C4-2B (cell line): ENCODE results near the gene YLPM1.

Experiments
- ZFX ChIP-seq: fragments of 450-650 bp; IDR thresholded peaks from 2 replicates; pipeline ENCODE4 v1.6.1; 2017
- TF ChIP-seq, protein P1 (sequence below): fragments of 450-650 bp; conservative IDR thresholded peaks from 2 replicates; pipeline ENCODE4 v1.5.1; 2017; ENCODE audit warnings: mild to moderate bottlenecking

DNA sequence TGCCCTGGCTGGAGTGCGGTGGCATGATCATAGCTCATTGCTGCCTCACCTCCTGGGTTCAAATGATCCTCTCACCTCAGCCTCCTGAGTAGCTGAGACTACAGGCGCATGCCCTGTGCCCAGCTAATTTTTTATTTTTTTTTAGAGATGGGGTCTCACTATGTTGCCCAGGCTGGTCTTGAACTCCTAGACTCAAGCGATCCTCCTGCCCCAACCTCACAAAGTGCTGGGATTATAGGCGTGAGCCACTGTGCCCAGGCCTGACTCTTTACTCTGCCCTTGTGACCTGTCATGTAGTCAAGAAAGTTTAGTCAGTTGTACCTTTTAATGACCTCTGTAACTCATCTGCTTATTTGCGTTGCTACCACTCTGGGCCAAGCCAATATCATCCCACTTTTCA lies 57.2 kb downstream of the YLPM1 start:
- TF ChIP-seq, protein P1, sequence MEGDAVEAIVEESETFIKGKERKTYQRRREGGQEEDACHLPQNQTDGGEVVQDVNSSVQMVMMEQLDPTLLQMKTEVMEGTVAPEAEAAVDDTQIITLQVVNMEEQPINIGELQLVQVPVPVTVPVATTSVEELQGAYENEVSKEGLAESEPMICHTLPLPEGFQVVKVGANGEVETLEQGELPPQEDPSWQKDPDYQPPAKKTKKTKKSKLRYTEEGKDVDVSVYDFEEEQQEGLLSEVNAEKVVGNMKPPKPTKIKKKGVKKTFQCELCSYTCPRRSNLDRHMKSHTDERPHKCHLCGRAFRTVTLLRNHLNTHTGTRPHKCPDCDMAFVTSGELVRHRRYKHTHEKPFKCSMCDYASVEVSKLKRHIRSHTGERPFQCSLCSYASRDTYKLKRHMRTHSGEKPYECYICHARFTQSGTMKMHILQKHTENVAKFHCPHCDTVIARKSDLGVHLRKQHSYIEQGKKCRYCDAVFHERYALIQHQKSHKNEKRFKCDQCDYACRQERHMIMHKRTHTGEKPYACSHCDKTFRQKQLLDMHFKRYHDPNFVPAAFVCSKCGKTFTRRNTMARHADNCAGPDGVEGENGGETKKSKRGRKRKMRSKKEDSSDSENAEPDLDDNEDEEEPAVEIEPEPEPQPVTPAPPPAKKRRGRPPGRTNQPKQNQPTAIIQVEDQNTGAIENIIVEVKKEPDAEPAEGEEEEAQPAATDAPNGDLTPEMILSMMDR, result no peak
- no peak for TF ChIP-seq ZFX
